Kidney glomerular epithelial cell (primary cell): ENCODE results near the gene TMEM92.
"Not testable (repeated sequence)": the region's sequence is repeated elsewhere in the genome, so short reads cannot be mapped to it uniquely, and the experiment has no call there.

ENCODE experiments used
- DNase-seq: peaks from one replicate; lab custom pipeline; 2025; lab: John Stamatoyannopoulos, UW

The TMEM92 gene

DNA sequence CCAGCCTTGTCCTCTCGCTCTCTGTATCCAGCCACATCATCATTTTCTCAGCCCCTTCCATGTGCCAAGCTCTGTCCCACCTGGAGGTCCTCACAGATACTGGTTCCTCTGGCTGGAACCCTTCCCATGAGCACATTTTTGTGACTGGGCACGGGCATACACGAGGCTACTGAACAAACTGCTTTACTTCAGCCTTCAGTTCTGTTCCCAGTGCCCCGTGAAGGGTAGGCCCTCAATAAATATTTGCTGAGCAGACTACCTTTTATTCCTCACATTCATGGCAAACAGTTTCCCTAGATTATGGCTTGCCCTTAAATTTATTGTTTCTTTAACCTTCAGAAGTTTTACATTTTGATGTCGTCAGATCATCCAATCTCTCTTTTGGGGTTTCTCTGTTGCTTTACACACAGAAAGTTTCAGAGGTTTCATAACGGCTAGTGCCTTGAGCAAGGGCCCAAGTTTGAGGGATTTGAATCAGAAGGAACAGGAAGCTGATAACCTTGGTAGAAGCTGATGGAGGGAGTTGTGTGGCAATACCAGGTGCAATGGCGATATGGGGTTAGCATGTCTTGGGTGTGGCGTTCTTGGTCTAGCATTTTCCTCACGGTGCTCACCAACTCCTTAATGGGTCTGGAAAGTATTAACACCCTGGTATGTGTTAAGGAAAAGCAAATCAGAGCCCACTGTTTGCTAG is 27.8 kb downstream of the TMEM92 start:
- no peak for DNase-seq

DNA sequence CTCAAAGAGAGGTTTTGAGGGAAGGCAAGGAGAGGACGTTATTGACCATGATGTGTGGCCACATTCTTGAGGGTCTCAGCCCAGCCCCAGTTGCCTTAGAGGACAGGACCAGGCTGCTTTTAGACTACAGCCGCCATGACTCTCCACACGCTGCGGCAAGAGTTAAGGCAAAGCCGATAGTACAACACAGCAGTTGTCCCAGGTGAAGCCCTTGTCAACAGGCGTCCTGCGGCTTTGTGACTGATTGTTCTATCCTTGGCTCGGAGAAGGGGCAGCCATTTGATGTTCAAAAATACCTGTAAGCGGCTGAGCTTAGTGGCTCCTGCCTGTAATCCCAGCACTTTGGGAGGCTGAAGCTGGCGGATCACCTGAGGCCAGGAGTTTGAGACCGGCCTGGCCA is 28.8 kb downstream of the TMEM92 start:
- DNase-seq, result no peak

DNA sequence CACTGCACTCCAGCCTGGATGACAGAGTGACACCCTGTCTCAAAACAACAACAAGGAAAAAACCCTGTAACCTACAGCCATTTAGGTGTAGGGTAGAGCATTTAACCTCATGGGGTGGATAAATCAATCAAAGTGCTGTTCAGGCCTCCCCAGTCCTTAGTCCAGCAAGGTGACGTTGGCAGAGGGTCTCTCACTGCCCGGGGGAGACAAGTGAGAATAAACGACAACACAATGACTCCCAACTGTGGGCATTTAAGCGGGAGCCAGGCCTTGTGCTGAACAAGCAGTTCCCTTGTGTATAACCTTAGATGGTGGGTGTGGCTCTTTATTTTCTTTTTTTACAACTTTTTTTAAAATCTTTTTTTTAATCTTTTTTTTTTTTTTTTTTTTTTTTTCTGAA is 29.3 kb downstream of the TMEM92 start:
- no peak for DNase-seq

DNA sequence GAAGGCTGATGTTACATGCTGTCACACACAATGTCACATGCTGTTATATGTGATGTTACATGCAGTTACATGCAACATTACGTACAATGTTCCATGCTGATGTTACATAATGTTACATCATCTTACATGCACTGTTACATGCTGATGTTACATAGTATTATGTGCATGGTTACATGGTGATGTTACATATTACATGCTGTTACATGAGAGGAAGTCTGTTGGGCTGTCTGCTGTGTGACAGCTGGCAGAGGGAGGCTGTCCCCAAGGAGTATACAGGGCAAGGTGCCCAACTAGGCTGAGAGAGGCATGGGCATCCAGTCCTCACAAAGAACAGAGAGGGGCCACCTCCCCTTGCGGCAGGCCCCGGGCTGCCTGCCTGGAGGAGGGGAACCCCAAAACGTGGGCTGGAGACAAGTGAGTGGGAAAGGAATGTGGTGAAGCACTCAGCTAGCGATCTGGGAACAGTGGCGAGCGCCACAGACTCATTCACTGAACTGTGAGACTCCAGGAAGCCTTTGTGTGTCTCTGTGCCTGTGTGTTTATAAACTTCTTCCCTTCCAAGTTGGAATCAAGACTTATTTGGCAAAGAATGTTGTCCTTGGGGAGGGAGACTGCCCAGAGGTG is 30.6 kb downstream of the TMEM92 start:
- DNase-seq, result no peak

DNA sequence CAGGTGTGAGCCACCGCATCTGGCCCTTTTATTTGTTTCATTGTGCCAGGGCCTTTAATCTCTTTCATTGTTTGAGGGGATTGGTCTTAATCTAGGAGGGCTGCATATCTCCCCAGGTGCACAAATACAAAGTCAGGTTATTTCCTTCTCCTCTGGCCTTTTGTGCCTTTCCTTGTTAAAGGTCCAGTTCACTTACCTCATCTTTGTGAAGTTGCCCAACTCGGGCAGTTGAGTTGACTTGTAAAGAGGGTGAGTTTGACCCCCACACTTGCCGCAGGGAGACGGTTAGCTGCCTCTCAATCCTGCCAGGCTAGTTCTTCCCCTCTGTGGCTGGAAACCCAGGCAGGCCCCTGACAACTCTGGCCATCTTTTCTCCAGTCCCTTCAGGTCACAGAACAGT is 33.4 kb downstream of the TMEM92 start:
- DNase-seq, result no peak

DNA sequence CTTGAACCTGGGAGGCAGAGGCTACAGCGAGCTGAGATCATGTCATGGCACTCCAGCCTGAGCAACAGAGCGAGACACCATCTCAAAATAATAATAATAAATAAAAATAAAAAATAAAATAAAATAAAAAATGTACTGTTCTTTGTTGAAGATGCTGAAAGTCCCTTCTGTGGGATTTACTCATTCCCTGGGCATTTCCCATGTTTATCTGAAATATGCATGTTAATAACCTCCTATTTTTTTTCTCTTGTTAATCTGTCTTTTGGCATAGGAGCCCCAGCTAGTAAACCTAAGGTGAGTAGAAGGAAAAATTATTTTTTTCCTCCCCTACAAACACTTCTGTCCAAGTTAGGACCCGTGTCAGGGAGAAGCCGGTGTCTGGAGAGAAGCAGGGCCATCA is 34.4 kb downstream of the TMEM92 start:
- no peak for DNase-seq

DNA sequence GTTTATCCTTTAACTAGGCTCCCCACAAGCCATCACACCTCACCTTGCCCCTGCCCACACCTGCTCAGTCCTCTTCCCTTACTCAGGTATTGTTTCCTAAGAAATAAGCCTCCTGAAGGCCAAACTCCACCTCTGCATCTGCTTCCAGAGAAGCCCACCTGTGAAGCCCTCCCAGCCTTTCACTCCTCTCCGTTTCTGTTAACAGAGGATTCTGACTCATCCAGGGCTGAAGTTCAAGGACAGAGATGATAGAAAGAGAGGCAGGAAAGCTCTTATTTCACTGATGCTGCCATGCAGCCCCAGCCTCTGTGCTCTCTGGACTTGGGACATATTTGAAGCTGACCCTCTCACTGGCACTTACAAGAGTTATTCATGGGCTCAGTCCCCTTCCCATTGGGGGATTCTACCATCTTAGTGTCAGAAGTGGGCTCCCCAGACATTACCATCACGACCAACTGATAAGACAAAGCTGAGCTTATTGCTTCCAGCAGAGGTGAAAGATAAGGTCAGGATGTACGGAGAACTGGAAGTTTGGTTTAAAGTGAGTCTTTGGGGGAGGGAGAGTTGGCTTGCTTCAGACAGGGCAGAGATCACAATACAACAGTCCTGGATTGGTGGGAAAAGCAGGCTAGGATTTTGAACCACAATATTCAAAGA is 36.3 kb downstream of the TMEM92 start:
- no peak for DNase-seq

DNA sequence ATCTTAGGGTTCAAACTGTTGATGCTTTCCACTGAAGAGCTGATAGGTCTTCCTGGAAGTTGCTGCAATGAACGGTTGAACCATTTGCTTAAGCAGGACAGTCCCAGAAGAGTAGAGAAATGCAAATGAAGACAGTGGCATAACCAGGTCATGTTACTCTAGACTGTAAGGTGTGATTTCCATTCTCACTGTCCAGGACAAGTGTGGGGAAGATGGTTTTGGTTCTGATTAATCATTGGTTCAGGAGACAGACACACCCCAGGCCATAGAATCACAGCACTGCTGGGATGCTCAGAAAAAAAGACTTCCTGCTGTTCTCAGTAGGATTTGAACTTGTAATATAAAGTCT is 36.8 kb downstream of the TMEM92 start:
- DNase-seq, result no peak

DNA sequence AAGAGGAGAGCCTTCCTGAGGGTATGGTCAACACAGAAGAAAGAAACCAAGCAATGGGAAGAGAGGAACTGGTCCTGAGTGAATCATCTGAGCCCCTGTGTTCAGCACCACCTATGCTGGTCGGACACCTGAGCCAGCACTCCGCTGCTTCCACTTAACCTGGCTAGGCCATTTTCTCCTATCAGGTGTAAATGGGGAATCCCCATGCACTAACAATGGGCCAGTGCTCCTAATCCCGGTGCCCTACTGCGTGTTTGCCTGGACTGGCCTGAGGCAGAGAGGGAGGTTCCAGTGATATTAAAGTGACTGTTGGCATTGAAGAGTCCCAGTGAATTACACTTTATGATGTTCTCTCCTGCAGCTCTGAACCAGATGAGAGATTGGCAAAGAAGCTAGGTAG is 37.2 kb downstream of the TMEM92 start:
- DNase-seq, result no peak

DNA sequence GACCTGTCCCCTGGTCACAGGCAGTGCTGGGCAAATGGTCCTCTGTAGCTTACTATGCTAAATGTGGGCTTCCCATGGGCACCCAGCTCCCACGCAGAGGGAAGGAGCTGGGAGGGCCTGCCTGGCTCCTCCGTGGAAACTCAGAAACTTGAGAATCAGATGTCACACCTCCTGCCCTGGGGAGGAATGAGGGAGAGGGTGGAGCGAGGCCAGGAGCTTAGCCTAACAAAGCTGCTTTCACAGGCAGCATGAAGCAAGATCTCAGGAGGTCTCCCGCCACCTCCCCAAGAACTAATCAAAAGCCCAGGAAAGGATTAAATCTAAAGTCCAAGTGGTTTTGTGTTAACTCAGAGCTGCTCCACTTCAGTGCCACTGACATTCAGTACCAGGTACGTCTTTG is 38.0 kb downstream of the TMEM92 start:
- DNase-seq, result no peak

DNA sequence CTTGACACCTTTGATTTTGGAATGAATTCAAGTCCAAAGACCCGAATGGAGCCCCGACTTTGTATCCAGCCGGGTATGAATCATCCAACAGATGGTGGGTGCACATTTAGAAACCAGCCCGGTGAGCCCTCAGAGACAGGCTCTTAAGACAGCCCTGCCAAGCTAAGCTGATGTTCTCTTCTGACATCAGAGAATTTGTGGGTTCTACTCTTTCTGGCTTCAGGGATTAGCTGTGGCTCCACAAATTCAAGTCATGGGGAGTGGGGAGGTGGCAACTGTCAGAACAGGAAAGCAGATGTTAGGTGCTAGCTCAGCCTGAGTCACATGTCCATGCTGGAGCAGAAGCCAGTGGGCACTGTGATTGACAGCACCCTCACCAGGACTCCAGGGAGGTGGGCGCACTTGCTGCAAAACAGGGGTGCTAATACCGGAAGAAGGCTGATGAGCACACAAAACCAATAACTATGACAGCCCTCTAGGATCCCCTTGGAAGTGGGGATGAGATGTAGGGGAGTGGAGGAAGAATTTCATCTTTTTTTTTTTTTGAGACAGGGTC is 40.3 kb downstream of the TMEM92 start:
- DNase-seq, result no peak

DNA sequence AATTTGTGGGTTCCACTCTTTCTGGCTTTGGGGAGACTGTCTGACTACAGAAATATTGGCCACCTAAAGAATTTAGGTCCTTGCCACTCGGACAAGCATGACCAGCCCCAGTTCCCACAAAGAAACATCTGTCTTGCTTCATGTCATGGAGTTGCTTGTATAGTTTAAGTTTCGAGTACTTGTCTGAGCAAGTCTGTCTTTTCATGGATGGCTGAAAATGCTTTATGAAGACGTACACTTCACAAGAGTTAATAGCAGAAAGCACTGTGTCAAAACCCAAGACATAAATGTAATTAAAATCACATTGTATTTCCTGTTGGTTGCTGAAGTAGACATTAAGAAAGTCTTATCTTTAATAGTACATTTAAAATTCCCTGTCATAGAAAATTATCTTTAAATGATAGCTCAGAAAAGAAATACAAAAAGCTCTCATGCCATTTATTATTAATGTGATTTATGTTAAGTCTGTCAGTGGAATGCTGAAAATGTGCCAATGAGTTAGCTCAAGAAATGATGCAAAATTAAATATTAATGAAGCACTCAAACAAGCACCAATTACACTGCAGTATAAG is 41.8 kb downstream of the TMEM92 start:
- DNase-seq, result no peak

DNA sequence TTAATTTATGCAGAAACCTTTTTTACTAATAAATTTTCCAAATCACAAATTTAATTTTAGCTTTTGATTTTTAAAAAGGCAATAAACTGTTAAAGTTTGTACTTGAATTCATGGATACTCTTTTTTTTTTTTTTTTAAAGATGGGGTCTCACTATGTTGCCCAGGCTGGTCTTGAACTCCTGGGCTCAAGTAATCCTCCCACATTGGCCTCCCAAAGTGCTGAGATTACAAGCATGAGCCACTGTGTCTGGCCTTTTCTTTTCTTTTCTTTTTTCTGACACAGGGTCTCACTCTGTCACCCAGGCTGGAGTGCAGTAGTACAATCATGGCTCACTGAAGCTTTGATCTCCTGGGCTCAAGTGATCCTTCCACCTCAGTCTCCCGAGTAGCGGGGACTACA is 42.4 kb downstream of the TMEM92 start:
- DNase-seq, result not testable (repeated sequence)

DNA sequence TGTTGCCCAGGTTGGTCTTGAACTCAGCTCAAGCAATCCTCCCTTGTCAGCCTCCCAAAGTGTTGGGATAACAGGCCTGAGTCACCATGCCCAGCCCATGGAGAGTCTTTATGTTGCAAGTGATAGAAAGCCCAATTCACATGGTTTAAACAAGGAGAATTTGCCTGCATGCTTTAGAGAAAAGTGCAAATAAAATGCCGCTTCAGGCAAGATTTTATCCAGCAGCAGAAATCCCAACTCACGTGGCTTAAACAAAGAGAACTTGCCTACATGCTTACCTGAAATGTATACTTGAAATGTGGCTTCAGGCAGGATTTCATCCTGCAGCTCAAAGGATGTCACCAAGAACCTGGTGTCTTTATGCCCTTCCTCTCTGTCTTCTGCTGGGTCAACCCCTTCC is 42.9 kb downstream of the TMEM92 start:
- no peak for DNase-seq

DNA sequence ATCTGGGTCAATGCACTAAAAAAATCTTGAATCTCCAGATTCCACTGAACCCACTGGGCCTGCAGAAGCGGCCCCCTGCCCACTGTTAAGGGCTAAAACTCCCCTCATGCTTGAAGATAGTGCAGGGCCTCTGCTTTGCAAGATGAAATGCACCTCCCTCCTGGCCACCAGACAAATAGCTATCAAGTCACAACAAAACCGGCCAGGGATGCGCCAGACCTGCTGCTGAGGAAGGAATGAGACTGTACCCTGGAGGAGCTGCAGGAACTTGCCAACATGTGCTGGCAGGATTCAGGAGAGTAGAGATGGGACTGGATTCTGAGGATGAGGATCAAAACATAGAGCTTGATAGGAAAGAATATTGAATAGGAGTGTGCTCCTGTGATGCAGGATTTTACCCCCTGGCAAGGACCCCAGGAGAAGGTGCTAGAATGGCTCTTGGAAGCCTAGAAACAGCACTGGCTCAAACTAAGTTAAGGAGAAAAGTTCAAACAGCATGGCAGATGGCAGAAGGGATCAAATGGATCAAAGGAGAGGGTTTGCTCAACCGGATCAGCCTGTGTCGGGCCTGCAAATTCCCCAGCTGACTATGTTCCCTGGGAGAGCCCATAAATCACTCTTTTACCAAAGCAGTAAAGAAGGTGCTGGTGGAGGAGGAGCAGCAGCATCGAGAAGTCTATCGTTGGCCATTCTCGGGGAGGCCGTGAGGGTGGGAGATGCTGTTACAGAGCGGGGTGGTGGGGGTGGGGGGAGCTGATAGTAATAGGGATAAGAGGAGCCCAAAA is 44.4 kb downstream of the TMEM92 start:
- peak; percentile 55 for DNase-seq

DNA sequence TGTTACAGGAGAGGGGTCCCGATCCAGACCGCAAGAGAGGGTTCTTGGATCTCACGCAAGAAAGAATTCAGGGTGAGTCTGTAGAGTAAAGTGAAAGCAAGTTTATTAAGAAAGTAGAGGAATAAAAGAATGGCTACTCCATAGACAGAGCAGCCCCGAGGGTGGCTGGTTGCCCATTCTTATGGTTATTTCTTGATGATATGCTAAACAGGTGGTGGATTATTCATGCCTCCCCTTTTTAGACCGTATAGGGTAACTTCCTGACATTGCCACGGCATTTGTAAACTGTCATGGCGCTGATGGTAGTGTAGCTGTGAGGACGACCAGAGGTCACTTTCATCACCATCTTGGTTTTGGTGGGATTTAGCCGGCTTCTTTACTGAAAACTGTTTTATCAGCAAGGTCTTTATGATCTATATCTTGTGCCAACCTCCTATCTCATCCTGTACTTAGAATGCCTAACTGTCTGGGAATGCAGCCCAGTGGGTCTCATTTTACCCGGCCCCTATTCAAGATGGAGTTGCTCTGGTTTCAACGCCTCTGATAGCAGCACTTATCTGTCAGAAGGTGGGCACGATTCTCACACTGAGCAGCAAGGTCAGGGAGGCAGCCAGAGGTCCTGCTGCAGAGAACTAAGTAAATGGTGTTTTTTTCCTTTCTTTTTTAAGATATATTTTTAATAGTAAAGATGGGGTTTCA is 45.2 kb downstream of the TMEM92 start:
- no peak for DNase-seq

DNA sequence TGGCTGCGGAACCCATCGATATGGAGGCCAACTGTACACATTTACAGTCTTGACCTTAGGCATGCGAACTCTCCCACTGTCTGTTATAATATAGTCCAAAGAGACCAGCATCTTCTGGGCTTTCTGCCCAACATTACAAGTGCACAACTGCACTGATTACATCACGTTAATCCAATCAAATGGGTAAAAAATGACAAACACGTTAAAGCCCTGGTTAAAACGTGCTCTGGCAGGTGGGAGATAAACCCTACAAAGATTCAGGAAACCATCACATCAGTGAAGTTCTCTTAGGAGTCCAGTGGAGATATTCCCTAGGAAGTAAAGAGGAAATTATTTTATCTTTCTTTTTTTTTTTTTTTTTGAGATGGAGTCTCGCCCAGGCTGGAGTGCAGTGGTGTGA is 48.0 kb downstream of the TMEM92 start:
- DNase-seq, result no peak

DNA sequence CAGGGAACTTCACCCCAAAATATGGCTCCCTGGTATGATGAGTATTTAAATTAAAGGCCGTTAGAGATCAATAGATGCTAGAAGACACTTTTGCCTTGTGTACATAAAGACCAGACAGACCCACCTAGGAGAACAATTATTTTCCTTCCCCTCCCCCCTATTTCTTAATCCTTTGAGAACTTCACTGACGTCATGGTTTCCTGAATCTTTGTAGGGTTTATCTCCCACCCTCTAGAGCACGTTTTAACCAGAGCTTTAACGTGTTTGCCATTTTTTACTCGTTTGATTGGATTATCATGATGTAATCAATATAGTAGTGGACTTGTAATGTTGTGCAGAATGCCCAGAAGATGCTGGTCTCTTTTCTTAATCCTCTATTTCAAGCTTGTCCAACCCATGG is 48.8 kb downstream of the TMEM92 start:
- DNase-seq, result no peak

DNA sequence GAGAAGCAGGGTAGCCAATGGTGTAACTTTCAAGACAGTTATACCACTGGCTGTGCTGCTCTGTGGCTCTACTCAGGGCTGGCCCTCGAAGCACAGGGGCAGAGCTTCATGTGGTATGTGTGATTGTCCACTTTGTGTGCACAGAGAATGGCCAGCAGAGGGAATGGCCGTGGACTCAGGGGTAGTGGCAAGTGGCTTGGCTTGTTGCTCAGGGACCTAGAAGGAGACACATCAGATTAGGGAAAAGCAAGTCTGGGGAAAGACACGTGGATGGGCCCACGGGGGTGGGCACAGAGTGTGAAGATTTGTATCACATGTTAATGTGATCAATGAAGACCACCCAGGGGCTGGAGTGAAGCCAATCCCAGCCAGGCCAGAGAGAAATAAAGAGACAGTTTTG is 51.6 kb downstream of the TMEM92 start:
- DNase-seq, result no peak

DNA sequence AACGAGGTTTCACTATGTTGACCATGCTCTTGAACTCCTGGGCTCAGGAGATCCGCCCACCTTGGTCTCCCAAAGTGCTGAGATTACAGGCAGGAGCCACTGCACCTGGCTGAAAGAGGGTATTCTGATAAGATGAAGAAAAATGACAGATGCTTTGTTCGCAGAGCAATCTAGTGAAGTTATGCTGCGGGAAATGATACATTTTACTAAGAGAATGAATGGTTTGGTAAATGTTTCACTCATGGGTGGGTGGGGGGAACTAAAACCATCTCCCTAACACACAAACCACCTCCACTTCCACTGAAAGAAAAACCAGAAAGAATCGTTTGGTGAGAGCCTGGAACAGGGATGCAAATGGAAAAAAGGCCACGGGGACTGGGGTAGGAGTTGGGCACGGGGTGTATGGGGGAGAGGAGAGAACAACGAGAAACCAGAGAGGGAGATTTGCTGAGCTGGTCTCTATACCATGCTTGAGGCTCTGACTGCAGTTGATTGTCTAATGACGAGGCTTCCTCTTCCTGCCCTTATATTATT is 52.6 kb downstream of the TMEM92 start:
- no peak for DNase-seq
